H9 (cell line): ENCODE results near the gene ARHGAP25. TPM values are rescaled to one million over a fixed set of nuclear protein-coding genes. Genes with fewer than 3 reads are reported as not detected.

Experiments
- DNase-seq: peaks from one replicate; pipeline ENCODE4 v3.0.0-alpha.2; 2017
- H2AFZ ChIP-seq: one replicate; pipeline ENCODE4 v1.6.1; 2013; ENCODE audit warnings: mild to moderate bottlenecking, low read length, control low read depth, moderate library complexity
- H2AK5ac ChIP-seq: 2 replicates; pipeline ENCODE4 v1.6.1; 2013; ENCODE audit warnings: low read length, control low read depth, mixed read lengths; ENCODE audit not compliant: insufficient read length
- H2BK120ac ChIP-seq: one replicate; pipeline ENCODE4 v1.6.1; 2013; ENCODE audit warnings: low read depth, mild to moderate bottlenecking, low read length, control low read depth, inconsistent platforms; ENCODE audit not compliant: poor library complexity, severe bottlenecking
- H2BK12ac ChIP-seq: 2 replicates; pipeline ENCODE4 v1.6.1; 2013; ENCODE audit warnings: low read length, control low read depth, mixed read lengths, low read depth; ENCODE audit not compliant: insufficient read length
- H2BK15ac ChIP-seq: 2 replicates; pipeline ENCODE4 v1.6.1; 2013; ENCODE audit warnings: low read depth, low read length, control low read depth
- H2BK20ac ChIP-seq: one replicate; pipeline ENCODE4 v1.6.1; 2013; ENCODE audit warnings: low read depth, mild to moderate bottlenecking, low read length, control low read depth, inconsistent platforms; ENCODE audit not compliant: poor library complexity, severe bottlenecking
- H2BK5ac ChIP-seq: 2 replicates; pipeline ENCODE4 v1.6.1; 2013; ENCODE audit warnings: low read length, control low read depth, mixed read lengths; ENCODE audit not compliant: insufficient read length
- H3K14ac ChIP-seq: 2 replicates; pipeline ENCODE4 v1.6.1; 2013; ENCODE audit warnings: low read length, control low read depth; ENCODE audit not compliant: insufficient read depth
- H3K18ac ChIP-seq: 2 replicates; pipeline ENCODE4 v1.6.1; 2013; ENCODE audit warnings: low read depth, mild to moderate bottlenecking, mixed read lengths, low read length, control low read depth; ENCODE audit not compliant: insufficient read length
- H3K23ac ChIP-seq: 2 replicates; pipeline ENCODE4 v1.6.1; 2013; ENCODE audit warnings: low read length, control low read depth, mixed read lengths, low read depth; ENCODE audit not compliant: insufficient read length
- H3K23me2 ChIP-seq: 2 replicates; pipeline ENCODE4 v1.6.1; 2013; ENCODE audit warnings: low read depth, mild to moderate bottlenecking, mixed read lengths, low read length, control low read depth; ENCODE audit not compliant: insufficient read length, poor library complexity, severe bottlenecking
- H3K27ac ChIP-seq: 2 replicates; pipeline ENCODE4 v1.5.1; 2013; ENCODE audit warnings: low read length, control low read depth, mixed read lengths, low read depth; ENCODE audit not compliant: insufficient read length
- H3K27me3 ChIP-seq: 2 replicates; pipeline ENCODE4 v1.6.1; 2013; ENCODE audit warnings: low read length, control low read depth, inconsistent platforms; ENCODE audit not compliant: insufficient read depth
- H3K4ac ChIP-seq: 2 replicates; pipeline ENCODE4 v1.6.1; 2013; ENCODE audit warnings: low read depth, mild to moderate bottlenecking, control low read depth, inconsistent platforms, low read length, moderate library complexity
- H3K4me1 ChIP-seq: 2 replicates; pipeline ENCODE4 v1.6.1; 2013; ENCODE audit warnings: low read length, control low read depth, inconsistent platforms; ENCODE audit not compliant: insufficient read depth
- H3K4me2 ChIP-seq: 2 replicates; pipeline ENCODE4 v1.6.1; 2013; ENCODE audit warnings: low read length, control low read depth, mixed read lengths; ENCODE audit not compliant: insufficient read length, insufficient read depth
- H3K56ac ChIP-seq: 2 replicates; pipeline ENCODE4 v1.6.1; 2013; ENCODE audit warnings: low read depth, mild to moderate bottlenecking, mixed read lengths, low read length, control low read depth; ENCODE audit not compliant: insufficient read length
- H3K79me1 ChIP-seq: 2 replicates; pipeline ENCODE4 v1.6.1; 2013; ENCODE audit warnings: low read depth, mild to moderate bottlenecking, moderate library complexity, low read length, control low read depth, inconsistent platforms; ENCODE audit not compliant: insufficient read depth, poor library complexity, severe bottlenecking
- H3K79me2 ChIP-seq: 2 replicates; pipeline ENCODE4 v1.6.1; 2013; ENCODE audit warnings: low read length, control low read depth, inconsistent platforms; ENCODE audit not compliant: insufficient read depth
- H3K9ac ChIP-seq: 2 replicates; pipeline ENCODE4 v1.6.1; 2013; ENCODE audit warnings: low read length, control low read depth, mixed read lengths; ENCODE audit not compliant: insufficient read length; ENCODE audit errors: extremely low read depth
- H3K9me3 ChIP-seq: one replicate; pipeline ENCODE4 v1.6.1; 2013; ENCODE audit warnings: low read depth, low read length, inconsistent platforms; ENCODE audit not compliant: control insufficient read depth
- H3T11ph ChIP-seq: one replicate; pipeline ENCODE4 v1.6.1; 2013; ENCODE audit warnings: mild to moderate bottlenecking, low read length, control low read depth, inconsistent platforms
- H4K20me1 ChIP-seq: one replicate; pipeline ENCODE4 v1.6.1; 2013; ENCODE audit not compliant: control insufficient read depth, insufficient read length, insufficient read depth
- H4K5ac ChIP-seq: 2 replicates; pipeline ENCODE4 v1.6.1; 2013; ENCODE audit warnings: low read depth, mild to moderate bottlenecking, mixed read lengths, low read length, control low read depth; ENCODE audit not compliant: insufficient read length
- H4K8ac ChIP-seq: replicated peaks from 2 replicates; pipeline ENCODE4 v1.6.1; 2013; ENCODE audit warnings: low read length, control low read depth, mixed read lengths, low read depth; ENCODE audit not compliant: insufficient read length
- H4K91ac ChIP-seq: 2 replicates; pipeline ENCODE4 v1.6.1; 2013; ENCODE audit warnings: low read depth, mild to moderate bottlenecking, moderate library complexity, mixed read lengths, low read length, control low read depth; ENCODE audit not compliant: insufficient read length
- H3K27ac Mint-ChIP-seq, 3 experiments: 2 replicates in 2 of 3; 3 replicates in 1 of 3; pipeline ENCODE4 v1.8.0; 2020 to 2021; ENCODE audit warnings: mixed read lengths in 3 of 3, mild to moderate bottlenecking in 1 of 3, moderate library complexity in 1 of 3
- H3K27me3 Mint-ChIP-seq: 2 replicates; pipeline ENCODE4 v1.8.0; 2021; ENCODE audit warnings: low read depth, mild to moderate bottlenecking, moderate library complexity, mixed read lengths
- H3K36me3 Mint-ChIP-seq, 3 experiments: 2 replicates in 2 of 3; 3 replicates in 1 of 3; pipeline ENCODE4 v1.8.0; 2020 to 2021; ENCODE audit warnings: low read depth in 3 of 3, mixed read lengths in 3 of 3; ENCODE audit not compliant: insufficient read depth in 1 of 3
- H3K4me1 Mint-ChIP-seq, 2 experiments: 2 replicates each; pipeline ENCODE4 v1.8.0; 2020; ENCODE audit warnings: mixed read lengths in 2 of 2
- H3K4me3 Mint-ChIP-seq, 2 experiments: 2 replicates in 1 of 2; 3 replicates in 1 of 2; pipeline ENCODE4 v1.8.0; 2020 to 2021; ENCODE audit warnings: mild to moderate bottlenecking in 2 of 2, mixed read lengths in 2 of 2, moderate library complexity in 1 of 2
- H3K9me3 Mint-ChIP-seq, 2 experiments: 2 replicates in 1 of 2; 3 replicates in 1 of 2; pipeline ENCODE4 v1.8.0; 2020; ENCODE audit warnings: mild to moderate bottlenecking in 2 of 2, mixed read lengths in 2 of 2, moderate library complexity in 1 of 2
- WGBS: extraction: QIAGEN DNeasy Blood & Tissue Kit; methylation state at CpG from one replicate; pipeline ENCODE4 v1.1.7; 2013; ENCODE audit warnings: missing lambda C conversion rate, low lambda C conversion rate, mixed read lengths; ENCODE audit not compliant: insufficient read length; ENCODE audit errors: extremely low coverage; 5-methylcytosine and 5-hydroxymethylcytosine counted together
- total RNA-seq: library from RNA; stranded (reverse); gene quantifications from 2 replicates; pipeline ENCODE4 v1.2.1, GENCODE V29; 2021
- TF ChIP-seq, protein P1 (sequence below): fragments of 200-600 bp; sonication (generic); conservative IDR thresholded peaks from 3 replicates; pipeline ENCODE4 v1.8.0; 2021; ENCODE audit warnings: antibody characterized with exemption, mild to moderate bottlenecking

Gene ARHGAP25
- total RNA-seq, 1 experiment from 2014 or later: 1.3 TPM

DNA sequence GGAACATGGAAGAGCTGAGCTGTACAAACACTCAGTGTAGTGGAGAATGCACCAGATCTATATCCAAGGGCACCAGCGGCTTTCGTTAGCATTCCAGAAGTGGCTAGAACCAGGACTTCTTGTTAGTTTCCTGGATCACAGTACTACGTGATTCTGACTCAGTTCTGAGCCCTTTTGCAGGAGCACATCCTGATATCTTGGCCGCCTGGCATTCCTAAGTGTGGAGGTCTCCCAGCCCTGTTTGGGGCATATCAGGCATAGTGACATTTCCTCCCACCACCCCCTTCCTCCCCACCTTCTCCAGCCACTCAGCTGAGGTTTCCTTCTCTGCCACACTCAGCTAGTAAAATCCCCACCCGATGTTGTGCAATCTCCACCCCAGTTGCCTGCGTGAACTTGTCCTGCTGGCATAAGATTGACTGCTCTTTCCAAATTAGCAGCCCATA is 73.2 kb downstream of the ARHGAP25 start:
- no peak overlapping the region for H4K91ac ChIP-seq
- H3K14ac ChIP-seq: no peak overlapping the region
- H2AK5ac ChIP-seq: no peak overlapping the region
- no peak for DNase-seq
- no peaks in the 10 kb centered on the region for H3K9me3 ChIP-seq
- whole genome bisulfite sequencing: no CpG with 5 or more reads among the region's 6 CpGs
- H3K9ac ChIP-seq: no peak overlapping the region
- H3K27ac Mint-ChIP-seq: no peak overlapping the region
- no peak overlapping the region for H2BK5ac ChIP-seq
- H2BK120ac ChIP-seq: no peak overlapping the region
- H4K8ac ChIP-seq: no peak overlapping the region
- no peak overlapping the region for H3T11ph ChIP-seq
- no peak overlapping the region for H2BK12ac ChIP-seq
- H3K4me2 ChIP-seq: no peak overlapping the region
- H3K4me1 ChIP-seq: no peaks in the 10 kb centered on the region
- H2BK15ac ChIP-seq: no peak overlapping the region
- no peak overlapping the region for H3K4ac ChIP-seq
- H3K79me2 ChIP-seq: no peaks in the 10 kb centered on the region
- no peaks in the 10 kb centered on the region for H3K9me3 Mint-ChIP-seq
- no peaks in the 10 kb centered on the region for H3K23me2 ChIP-seq
- TF ChIP-seq, protein P1, sequence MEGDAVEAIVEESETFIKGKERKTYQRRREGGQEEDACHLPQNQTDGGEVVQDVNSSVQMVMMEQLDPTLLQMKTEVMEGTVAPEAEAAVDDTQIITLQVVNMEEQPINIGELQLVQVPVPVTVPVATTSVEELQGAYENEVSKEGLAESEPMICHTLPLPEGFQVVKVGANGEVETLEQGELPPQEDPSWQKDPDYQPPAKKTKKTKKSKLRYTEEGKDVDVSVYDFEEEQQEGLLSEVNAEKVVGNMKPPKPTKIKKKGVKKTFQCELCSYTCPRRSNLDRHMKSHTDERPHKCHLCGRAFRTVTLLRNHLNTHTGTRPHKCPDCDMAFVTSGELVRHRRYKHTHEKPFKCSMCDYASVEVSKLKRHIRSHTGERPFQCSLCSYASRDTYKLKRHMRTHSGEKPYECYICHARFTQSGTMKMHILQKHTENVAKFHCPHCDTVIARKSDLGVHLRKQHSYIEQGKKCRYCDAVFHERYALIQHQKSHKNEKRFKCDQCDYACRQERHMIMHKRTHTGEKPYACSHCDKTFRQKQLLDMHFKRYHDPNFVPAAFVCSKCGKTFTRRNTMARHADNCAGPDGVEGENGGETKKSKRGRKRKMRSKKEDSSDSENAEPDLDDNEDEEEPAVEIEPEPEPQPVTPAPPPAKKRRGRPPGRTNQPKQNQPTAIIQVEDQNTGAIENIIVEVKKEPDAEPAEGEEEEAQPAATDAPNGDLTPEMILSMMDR: no peak
- H3K36me3 Mint-ChIP-seq: no peaks in the 10 kb centered on the region
- H2BK20ac ChIP-seq: no peak overlapping the region
- H3K4me1 Mint-ChIP-seq: no peaks in the 10 kb centered on the region
- H3K27me3 ChIP-seq: no peaks in the 10 kb centered on the region
- no peaks in the 10 kb centered on the region for H3K79me1 ChIP-seq
- H3K23ac ChIP-seq: no peak overlapping the region
- no peaks in the 10 kb centered on the region for H4K20me1 ChIP-seq
- H3K4me3 Mint-ChIP-seq: no peak overlapping the region
- no peak overlapping the region for H2AFZ ChIP-seq
- H4K5ac ChIP-seq: no peak overlapping the region
- H3K27ac ChIP-seq: no peak overlapping the region
- H3K18ac ChIP-seq: no peak overlapping the region
- H3K56ac ChIP-seq: no peak overlapping the region
- H3K27me3 Mint-ChIP-seq: peaks cover 2% of the 10 kb centered on the region; the same call in 1 of the 2 replicates
